ENCODE data around the gene DOCK3. TPM values are rescaled to one million over a fixed set of nuclear protein-coding genes. Genes with fewer than 3 reads are reported as not detected.
"Not testable (repeated sequence)": the region's sequence is repeated elsewhere in the genome, so short reads cannot be mapped to it uniquely, and the experiment has no call there.

Gene DOCK3
- polyA plus RNA-seq, 4 donors, result 1.3 to 1.8 (median 1.6) TPM

- DNase-seq (ENCODE audit: low read depth in 4 of 4, low spot score in 3 of 4), result no peak
Observed at GRCh38 chr3:51340989-51341636, 666.4 kb downstream of the DOCK3 start.

- no peak for DNase-seq (ENCODE audit: low read depth in 4 of 4, low spot score in 3 of 4)
Observed at GRCh38 chr3:51343918-51344687, 669.4 kb downstream of the DOCK3 start.

DNA sequence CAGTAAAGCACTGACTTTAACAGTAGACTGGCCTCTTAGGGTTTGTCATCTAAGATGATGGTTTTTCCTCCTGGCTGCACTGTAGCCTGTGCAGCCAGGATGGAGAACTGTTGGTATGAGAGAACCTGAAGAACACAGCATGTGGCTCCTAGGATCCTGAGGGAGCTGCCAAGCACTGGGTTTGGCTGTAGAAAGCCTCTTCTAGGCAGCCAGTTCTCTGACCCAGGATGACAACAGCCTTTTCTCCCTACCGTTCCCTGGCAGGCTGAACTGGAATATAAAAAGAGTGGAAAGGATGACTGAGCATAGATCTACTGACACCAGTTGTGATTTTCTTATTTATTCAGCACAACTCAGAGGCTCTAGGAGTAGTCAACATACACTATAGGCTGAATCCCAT lies 676.0 kb downstream of the DOCK3 start:
- DNase-seq (ENCODE audit: low read depth in 4 of 4, low spot score in 3 of 4), result no peak

GRCh38 chr3:51353131-51353530 lies 678.4 kb downstream of the DOCK3 start:
- no peak for DNase-seq (ENCODE audit: low read depth in 4 of 4, low spot score in 3 of 4)

GRCh38 chr3:51353691-51354090 lies 679.0 kb downstream of the DOCK3 start:
- DNase-seq (ENCODE audit: low read depth in 4 of 4, low spot score in 3 of 4), result no peak

DNA sequence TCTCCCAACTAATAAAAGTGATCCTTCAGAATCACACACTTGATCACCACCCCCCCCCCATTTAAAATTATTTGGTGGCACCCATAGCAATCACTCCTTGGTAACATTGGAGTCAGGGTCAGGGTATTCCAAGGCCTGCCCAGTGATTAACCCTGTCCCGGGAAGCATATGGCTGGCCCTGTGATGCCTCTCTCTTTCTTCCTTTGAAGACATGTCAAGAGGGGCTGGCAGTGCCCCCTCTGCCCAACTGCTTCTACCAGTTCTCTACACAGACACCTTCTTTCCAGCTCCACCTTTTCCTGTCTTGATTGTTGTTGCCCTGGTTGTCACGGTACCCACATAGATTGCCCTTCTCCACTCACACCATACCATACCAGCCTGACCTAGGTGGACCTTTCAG lies 679.4 kb downstream of the DOCK3 start:
- DNase-seq (ENCODE audit: low read depth in 4 of 4, low spot score in 3 of 4), result no peak

DNA sequence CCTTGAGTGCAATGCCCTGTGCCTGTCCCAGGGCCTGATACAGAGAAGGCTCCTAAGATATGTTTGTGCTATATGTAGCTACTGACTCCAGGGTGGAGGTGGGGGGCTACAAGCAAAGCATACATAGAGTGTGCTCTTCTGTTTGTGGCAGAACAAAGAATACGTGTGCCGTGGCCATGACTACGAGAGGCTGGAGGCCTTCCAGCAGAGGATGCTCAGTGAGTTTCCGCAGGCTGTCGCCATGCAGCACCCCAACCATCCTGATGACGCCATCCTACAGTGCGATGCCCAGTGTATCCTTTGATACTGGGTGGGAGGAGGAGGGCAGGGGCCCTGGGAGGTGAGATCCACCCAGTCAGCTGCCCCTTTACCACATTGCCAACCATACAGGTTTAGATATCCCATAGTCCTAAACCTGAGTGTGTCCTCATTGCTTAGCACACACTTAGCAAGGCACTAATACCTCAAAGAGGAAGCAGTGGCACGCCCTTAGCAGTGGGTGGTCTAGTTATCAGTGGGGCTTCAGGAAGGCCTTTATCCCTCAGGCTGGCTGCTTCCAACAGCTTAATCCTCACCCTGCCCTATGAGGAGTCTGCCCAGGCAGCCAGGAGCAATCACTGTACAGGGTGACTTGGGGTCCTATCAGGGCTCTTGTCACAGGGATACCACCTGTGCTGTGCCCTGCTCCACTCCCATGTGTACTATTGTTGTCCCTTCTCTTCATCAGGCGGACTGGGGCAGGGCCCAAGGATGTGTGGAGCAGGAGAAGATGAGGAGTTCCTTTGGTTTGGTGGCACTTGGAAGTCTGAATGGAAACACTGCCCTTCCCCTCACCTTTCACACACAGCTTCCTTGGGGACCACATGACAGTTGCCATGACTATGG lies 680.2 kb downstream of the DOCK3 start:
- no peak for DNase-seq (ENCODE audit: low read depth in 4 of 4, low spot score in 3 of 4)

DNA sequence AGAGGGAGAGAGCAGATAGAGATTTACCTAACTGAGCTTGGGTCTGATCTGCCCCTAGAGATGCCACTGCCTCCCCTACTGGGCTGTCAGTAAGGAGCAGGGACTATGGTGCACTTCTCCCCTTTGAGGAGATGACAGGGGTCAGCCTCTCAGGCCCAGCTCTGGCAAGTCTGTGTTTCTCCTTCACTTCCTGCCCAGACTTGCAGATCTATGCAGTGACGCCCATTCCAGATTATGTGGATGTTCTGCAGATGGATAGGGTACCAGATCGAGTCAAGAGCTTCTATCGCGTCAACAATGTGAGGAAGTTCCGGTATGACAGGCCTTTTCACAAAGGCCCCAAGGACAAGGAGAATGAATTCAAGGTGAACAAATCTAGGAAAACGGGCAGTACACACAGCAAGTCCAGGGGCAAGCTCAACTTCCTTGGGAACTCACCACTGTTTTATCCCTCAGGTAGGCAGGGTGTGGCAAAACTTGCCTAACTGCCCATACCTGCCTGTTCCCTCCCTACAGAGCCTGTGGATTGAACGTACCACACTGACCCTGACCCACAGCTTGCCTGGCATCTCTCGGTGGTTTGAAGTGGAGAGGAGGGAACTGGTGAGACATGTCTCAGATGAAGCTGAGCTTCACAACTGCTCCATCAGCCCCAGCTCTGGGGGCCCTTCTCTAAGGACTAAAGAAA lies 681.3 kb downstream of the DOCK3 start:
- DNase-seq (ENCODE audit: low read depth in 4 of 4, low spot score in 3 of 4), result no peak

- no peak for DNase-seq (ENCODE audit: low read depth in 4 of 4, low spot score in 3 of 4)
Observed at GRCh38 chr3:51357856-51358255, 683.1 kb downstream of the DOCK3 start.

- DNase-seq (ENCODE audit: low read depth in 4 of 4, low spot score in 3 of 4), result no peak
Observed at GRCh38 chr3:51358981-51359380, 684.3 kb downstream of the DOCK3 start.

GRCh38 chr3:51360806-51361205 lies 686.1 kb downstream of the DOCK3 start:
- no peak for DNase-seq (ENCODE audit: low read depth in 4 of 4, low spot score in 3 of 4)

- no peak for DNase-seq (ENCODE audit: low read depth in 4 of 4, low spot score in 3 of 4)
Observed at GRCh38 chr3:51361746-51362145, 687.0 kb downstream of the DOCK3 start.

- no peak for DNase-seq (ENCODE audit: low read depth in 4 of 4, low spot score in 3 of 4)
Observed at GRCh38 chr3:51362476-51362875, 687.7 kb downstream of the DOCK3 start.

DNA sequence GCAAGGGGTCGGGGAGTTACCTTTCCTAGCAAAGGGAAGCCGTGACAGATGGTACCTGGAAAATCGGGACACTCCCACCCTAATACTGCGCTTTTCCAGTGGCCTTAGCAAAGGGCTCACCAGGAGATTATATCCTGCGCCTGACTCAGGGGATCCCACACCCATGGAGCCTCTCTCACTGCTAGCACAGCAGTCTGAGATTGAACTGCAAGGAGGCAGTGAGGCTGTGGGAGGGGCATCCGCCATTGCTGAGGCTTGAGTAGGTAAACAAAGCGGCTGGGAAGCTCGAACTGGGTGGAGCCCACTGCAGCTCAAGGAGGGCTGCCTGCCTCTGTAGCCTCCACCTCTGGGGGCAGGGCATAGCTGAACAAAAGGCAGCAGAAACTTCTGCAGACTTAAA lies 693.5 kb downstream of the DOCK3 start:
- not testable (repeated sequence) for DNase-seq (ENCODE audit: low read depth in 4 of 4, low spot score in 3 of 4)

- peak in 2 of 4 donors; percentile 53 to 58 for DNase-seq (ENCODE audit: low read depth in 4 of 4, low spot score in 3 of 4)
Observed at GRCh38 chr3:51371943-51372557, 697.3 kb downstream of the DOCK3 start.

DNA sequence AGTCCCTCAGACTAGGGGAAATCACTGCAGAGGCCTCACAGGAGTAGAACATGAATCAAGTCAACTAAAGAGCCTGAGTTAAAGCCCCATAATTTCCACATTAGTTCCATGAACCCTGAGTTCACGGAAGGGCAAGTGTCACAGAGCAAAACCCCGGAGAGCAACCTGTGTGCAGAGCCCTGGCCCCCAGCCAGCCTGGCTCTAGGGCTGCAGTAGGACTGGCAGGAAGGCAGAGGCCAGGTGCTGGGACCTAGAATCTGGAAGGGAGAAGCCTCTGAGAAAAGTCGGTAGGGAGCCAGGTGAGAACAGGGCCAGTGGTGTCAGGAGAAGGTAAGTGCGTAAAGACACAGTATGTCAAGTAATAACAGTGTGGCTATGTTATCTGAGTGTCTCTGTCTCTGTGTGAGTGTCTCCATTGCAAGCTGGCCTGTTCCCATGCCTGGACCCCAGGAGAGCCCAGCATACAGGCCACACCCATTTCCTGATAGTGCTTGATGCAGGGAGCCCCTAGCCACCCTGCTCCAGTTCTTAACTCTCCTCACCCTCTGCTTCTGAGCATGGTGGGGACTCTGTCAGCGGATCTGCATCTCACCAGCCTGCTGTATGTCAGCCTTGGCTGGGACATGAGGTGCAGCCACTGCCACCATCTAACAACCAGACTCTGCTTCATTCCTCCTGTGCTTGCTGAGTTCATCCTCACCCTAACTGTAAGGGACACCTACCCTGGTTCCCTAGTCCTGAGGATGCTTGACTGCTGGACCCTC lies 699.1 kb downstream of the DOCK3 start:
- DNase-seq (ENCODE audit: low read depth in 4 of 4, low spot score in 3 of 4), result no peak

DNA sequence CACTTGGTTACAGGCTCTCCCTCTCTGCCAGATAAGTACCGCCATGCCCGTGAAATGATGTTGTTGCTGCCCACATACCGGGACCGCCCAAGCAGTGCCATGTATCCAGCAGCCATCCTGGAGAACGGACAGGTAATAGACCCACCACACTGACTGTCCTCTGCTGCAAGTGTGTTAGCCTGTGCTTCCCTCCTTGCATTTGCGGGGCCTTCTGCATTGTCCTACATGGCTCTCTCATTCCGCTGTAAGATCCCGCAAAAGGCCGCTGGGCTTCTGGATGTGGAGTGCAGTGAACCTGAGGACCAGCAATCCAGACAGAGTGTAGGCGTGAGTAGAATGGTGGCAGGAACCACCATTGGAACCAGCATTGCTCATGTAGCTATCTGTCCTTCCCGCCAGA lies 699.7 kb downstream of the DOCK3 start:
- DNase-seq (ENCODE audit: low read depth in 4 of 4, low spot score in 3 of 4), result no peak

DNA sequence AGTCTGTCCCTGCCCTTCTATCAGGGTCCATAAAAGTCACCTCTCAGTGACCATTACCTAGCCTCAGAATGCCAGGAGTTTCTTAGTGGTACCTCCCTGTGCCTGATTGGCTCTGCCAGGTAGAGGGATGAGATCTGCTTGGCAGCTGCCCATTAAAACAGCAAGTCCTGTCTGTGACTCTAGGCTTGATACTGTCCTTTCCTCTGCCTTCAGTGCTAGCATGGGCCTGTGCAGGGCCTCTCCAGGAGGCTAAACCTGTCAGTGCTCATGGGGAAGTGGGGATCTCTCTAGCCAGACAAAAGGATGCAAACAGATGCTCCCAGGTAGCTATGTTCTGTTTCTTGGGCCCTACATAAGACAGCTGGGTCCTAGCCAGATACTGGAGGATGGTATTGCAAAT lies 700.4 kb downstream of the DOCK3 start:
- no peak for DNase-seq (ENCODE audit: low read depth in 4 of 4, low spot score in 3 of 4)

GRCh38 chr3:51375571-51375970 lies 700.8 kb downstream of the DOCK3 start:
- no peak for DNase-seq (ENCODE audit: low read depth in 4 of 4, low spot score in 3 of 4)

DNA sequence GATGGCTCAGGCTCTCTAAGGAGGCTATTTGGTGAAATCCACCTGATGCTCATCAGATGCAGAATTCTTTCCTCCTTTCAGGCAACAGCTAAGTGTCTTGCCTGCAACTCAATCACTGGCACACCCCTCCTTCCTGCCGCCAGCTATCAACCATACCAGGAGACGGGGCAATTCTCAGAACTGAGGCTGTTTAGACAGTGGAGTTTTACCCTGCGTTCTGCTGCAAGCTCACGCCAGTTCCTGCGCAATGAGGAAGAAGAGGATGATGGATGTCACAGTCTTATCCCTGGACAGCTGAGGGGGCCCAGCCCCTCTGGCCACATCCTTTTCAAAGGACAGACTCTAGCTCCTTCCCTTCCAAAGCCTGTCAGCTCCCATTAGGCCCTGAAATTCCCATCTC lies 703.3 kb downstream of the DOCK3 start:
- no peak for DNase-seq (ENCODE audit: low read depth in 4 of 4, low spot score in 3 of 4)
